ENCODE measurements around the gene RINT1.

Gene RINT1

DNA sequence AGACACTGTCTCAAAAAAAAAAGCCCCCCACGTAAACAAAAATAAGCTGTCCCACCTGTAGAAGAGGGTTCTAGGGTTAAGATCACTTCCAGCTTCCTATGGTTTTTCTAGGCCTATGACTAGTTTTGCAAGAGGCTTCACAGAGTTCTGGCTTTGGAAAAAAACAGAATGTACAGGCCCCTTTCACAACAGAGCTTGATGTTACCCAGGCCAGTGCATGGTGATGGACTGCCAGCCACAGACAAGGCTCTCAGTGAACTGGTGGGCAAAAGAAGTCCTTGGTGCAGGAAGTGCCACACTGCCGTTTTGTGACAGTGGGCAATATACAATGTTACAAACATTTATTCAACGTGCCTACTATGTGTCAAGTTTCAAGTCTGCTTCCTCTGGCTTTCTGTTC is 67.5 kb downstream of the RINT1 start:
- DNase-seq: no peak

GRCh38 chr7:105600720-105601550 is 68.9 kb downstream of the RINT1 start:
- peak; percentile 66 for DNase-seq

DNA sequence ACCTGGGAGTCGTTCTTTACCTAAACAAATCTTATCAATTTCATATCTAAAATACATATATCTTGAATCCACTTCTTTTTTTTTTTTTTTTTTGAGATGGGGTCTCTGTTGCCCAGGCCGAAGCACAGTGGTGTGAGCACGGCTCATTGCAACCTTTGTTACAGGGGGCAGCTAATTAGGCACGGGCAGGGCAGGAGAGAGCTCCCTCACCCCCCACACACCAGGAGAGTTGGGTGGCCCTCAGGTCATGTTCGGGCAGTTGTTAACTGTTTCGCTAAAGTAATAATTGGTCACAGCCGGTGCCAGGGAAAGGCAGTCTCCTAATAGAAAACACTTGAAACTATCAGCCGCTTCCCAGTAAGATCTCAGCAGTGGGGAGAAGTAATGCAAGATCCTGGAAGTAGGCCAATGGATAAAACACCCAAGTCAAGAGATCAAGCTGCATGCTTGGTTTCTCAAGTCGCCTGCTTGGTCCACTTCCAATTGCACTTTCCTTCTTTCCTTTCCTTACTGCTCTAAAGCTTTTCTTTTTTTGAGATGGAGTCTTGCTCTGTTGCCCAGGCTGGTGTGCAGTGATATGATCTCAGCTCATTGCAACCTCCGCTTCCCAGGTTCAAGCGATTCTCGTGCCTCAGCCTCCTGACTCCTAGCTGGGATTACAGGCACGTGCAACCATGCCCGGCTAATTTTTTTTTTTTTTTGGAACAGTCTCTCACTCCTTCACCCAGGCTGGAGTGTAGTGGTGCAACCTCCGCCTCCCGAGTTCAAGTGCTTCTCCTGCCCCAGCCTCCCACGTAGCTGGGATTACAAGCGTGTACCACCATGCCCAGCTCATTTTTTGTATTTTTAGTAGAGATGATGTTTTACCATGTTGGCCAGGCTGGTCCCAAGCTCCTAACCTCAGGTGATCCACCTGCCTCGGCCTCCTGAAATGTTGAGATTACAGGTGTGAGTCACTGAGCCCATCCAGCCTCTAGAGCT is 70.6 kb downstream of the RINT1 start:
- peak; percentile 6 for DNase-seq

GRCh38 chr7:105610165-105610930 is 78.3 kb downstream of the RINT1 start:
- DNase-seq: no peak

DNA sequence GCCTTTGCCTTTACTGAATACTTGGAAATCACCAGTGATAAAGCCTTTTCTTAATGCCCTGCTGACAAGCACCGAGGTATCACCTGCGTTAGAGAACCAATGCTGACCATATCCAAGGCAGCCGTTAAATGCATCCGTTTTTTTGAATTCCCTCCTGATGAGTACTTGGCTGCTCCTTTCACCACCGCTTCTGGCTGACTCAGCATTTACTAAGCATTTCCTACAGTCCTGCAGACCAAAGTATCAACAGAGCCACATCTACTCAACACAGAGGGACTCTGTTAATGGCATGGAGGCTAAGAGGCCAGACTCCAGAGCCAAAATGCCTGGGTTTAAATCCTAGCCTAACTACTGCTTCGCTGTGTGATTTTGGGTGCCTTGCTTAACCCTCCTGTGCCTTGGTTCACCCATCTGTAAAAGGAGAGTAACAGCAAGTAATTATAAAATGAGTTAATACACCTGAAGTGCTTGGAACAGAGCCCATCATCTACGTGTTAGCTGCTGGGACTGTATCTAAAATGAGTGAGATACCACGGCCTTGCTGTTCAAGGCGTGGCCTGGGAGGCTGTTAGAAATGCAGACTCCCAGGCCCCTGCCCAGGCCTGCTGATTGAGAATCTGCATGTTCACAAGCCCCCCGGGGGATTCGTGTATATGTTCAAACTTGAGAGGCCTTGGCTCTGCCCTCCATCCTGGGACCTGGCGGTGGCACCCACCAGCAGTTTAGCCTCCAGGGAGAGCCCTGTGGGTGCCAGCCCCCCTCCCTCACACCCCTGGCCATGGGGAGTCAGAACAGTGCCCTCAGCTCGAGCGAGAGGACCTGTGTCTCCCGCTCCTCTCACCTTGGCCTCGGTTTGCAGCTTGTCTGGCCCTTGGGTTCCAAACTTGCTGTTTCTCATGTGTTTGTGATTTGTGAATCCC is 80.1 kb downstream of the RINT1 start:
- no peak for DNase-seq

DNA sequence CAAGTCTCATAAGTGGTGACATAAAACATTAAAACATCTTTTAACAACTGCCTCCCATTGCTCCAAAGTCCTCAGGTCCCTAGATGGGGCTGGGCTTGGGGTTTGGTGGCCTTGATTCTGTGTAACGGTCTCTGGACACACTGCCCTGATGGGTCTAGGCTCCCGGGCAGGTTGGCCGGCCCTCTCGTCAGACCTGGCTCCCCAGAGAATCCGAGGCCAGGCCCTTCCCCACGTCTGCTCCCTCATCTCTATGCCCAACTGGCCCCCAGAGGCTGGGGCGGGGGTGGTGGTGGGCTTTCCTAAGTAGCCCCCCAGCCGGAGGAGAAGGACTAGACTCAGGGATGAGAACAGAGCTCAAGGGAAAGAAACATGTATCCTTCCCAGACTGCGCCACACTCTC is 80.8 kb downstream of the RINT1 start:
- DNase-seq: no peak

DNA sequence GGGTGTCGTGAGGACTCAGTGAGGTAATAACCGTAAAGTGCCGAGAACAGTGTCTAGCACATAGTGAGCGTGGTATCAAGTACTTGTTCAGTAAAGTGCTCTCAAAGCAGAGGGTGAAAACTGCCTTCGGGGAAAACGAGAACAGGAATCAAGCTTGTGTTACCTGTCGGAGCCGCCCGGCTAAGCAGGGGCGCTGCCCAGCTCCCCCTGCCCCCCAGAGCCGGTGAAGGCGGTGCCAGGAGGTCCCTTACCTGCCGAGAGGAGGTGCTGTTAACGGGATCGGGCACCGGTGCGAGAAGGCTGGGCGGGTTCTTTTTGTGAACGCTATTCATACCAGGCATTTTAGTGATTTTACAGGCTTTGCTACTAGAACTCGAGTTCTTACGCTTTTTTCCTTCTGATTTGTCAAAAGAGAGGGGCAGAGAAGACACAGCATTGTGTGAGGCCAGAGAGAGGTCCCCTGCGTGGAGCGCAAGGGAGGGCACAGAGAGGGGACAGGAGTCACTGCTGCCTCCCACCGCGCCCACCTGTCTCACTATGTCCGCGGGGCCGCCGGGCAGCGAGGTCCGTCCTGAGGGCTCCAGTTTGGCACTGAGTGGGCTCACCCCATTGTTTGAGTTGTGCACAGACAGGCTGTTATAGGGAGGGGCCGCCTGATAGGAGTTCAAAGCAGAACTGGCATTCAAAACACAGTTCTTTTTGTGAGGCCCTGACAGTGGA is 81.8 kb downstream of the RINT1 start:
- no peak for DNase-seq

GRCh38 chr7:105614341-105614840 is 82.4 kb downstream of the RINT1 start:
- no peak for DNase-seq
